HepG2 (cell line): Measurements from ENCODE around the gene CACNA1G. TPM values are rescaled to one million over a fixed set of nuclear protein-coding genes. Genes with fewer than 3 reads are reported as not detected.
A peak's percentile ranks its signal among the peaks of the same experiment; 100 is the strongest.

Experiments
- ARID4A ChIP-seq: sonication (generic); formaldehyde crosslinking; IDR thresholded peaks from 2 replicates; pipeline ENCODE4 v1.5.0; 2020; ENCODE audit warnings: mild to moderate bottlenecking, missing genetic modification reagents, borderline replicate concordance
- ATF1 ChIP-seq: IDR thresholded peaks from 2 replicates; pipeline ENCODE4 v1.6.1; 2016; ENCODE audit warnings: mild to moderate bottlenecking, control low read depth
- ATF6 ChIP-seq: sonication (generic); formaldehyde crosslinking; conservative IDR thresholded peaks from 2 replicates; pipeline ENCODE4 v1.4.0; 2020; ENCODE audit warnings: missing genetic modification reagents
- CENPT ChIP-seq: sonication (generic); formaldehyde crosslinking; IDR thresholded peaks from 2 replicates; pipeline ENCODE4 v1.8.0; 2022; ENCODE audit warnings: low read depth, mild to moderate bottlenecking, moderate library complexity, missing genetic modification reagents
- DPF2 ChIP-seq: sonication (generic); formaldehyde crosslinking; IDR thresholded peaks from 2 replicates; pipeline ENCODE4 v1.4.0; 2020; ENCODE audit warnings: mild to moderate bottlenecking, low read depth, missing genetic modification reagents, borderline replicate concordance
- MXI1 ChIP-seq: IDR thresholded peaks from 3 replicates; pipeline ENCODE4 v1.6.1; 2012; ENCODE audit warnings: low read depth, low read length, inconsistent platforms, borderline replicate concordance
- NCOR1 ChIP-seq: fragments of 200-600 bp; sonication (generic); IDR thresholded peaks from 2 replicates; pipeline ENCODE4 v1.7.0; 2017; ENCODE audit warnings: antibody characterized with exemption, low read length, borderline replicate concordance
- NFYB ChIP-seq: sonication (generic); formaldehyde crosslinking; IDR thresholded peaks from 2 replicates; pipeline ENCODE4 v1.4.0; 2020; ENCODE audit warnings: missing genetic modification reagents
- PPARG ChIP-seq: conservative IDR thresholded peaks from 2 replicates; pipeline ENCODE4 v1.6.1; 2016; ENCODE audit warnings: missing biosample characterization, missing genetic modification reagents
- RNF2 ChIP-seq: fragments of 450-650 bp; conservative IDR thresholded peaks from 2 replicates; pipeline ENCODE4 v1.6.1; 2016; ENCODE audit warnings: low read depth
- SMC3 ChIP-seq: IDR thresholded peaks from 2 replicates; pipeline ENCODE4 v1.6.1; 2011; ENCODE audit warnings: low read length, improper control_type of control experiment
- SP5 ChIP-seq: IDR thresholded peaks from 2 replicates; pipeline ENCODE4 v1.6.1; 2016; ENCODE audit warnings: low read depth, borderline replicate concordance
- YEATS2 ChIP-seq: sonication (generic); formaldehyde crosslinking; IDR thresholded peaks from 2 replicates; pipeline ENCODE4 v1.4.0; 2020; ENCODE audit warnings: missing genetic modification reagents, borderline replicate concordance
- ZBTB39 ChIP-seq: sonication (generic); formaldehyde crosslinking; IDR thresholded peaks from 2 replicates; pipeline ENCODE4 v1.5.0; 2020; ENCODE audit warnings: missing genetic modification reagents
- ZNF124 ChIP-seq: sonication (generic); formaldehyde crosslinking; IDR thresholded peaks from 2 replicates; pipeline ENCODE4 v1.4.0; 2020; ENCODE audit warnings: missing genetic modification reagents
- ZNF335 ChIP-seq: sonication (generic); formaldehyde crosslinking; IDR thresholded peaks from 2 replicates; pipeline ENCODE4 v1.4.0; 2020; ENCODE audit warnings: missing genetic modification reagents
- ZNF460 ChIP-seq: sonication (generic); formaldehyde crosslinking; IDR thresholded peaks from 2 replicates; pipeline ENCODE4 v1.5.1; 2020; ENCODE audit warnings: missing genetic modification reagents, mild to moderate bottlenecking, borderline replicate concordance
- ZNF746 ChIP-seq: sonication (generic); formaldehyde crosslinking; IDR thresholded peaks from 2 replicates; pipeline ENCODE4 v1.8.0; 2022; ENCODE audit warnings: mild to moderate bottlenecking, missing genetic modification reagents
- polyA plus RNA-seq, 8 experiments: library from polyadenylated mRNA; depleted of rRNA in 3 of 8; stranded (reverse) in 7 of 8; unstranded in 1 of 8; fragments of >200 nt; fragmentation: Illumina TruSeq in 4 of 8; extraction: Trizol in 4 of 8; gene quantifications; 2 replicates each; pipeline versions ENCODE4 v1.2.1 to v1.2.3, GENCODE V29; 2011 to 2016; ENCODE audit warnings: low read depth in 4 of 8, missing spikeins in 1 of 8, mixed read lengths in 1 of 8; ENCODE audit not compliant: insufficient read depth in 1 of 8
- total RNA-seq, 5 experiments: library from RNA; depleted of rRNA; stranded (reverse); fragments of >200 nt; fragmentation: Illumina TruSeq; extraction: Trizol; gene quantifications; 2 replicates each; pipeline ENCODE4 v1.2.3, GENCODE V29; 2016; ENCODE audit warnings: low read depth in 1 of 5
- TF ChIP-seq, protein P1 (sequence below): sonication (generic); formaldehyde crosslinking; IDR thresholded peaks from 2 replicates; pipeline ENCODE4 v1.9.0; 2022; ENCODE audit warnings: missing genetic modification reagents, mild to moderate bottlenecking, borderline replicate concordance

Gene CACNA1G
- total and polyA plus RNA-seq, 2 of the 13 experiments (the other 11 are each of a cell fraction or from before 2014, with no cell fraction given) = 0.02 TPM; not detected in 1

- TF ChIP-seq NFYB (no peak), SP5 (CRISPR knock-in tag) (peak; percentile 89), CENPT (CRISPR knock-in tag) (no peak), ARID4A (CRISPR knock-in tag) (peak; percentile 15; the same call in 1 of the 2 replicates), ATF6 (CRISPR knock-in tag) (no peak), SMC3 (0 out of 2 replicates have a peak, but pooled peaks have one; percentile 11), ZNF460 (CRISPR knock-in tag) (peak; percentile 5; the same call in 1 of the 2 replicates), RNF2 (0 out of 2 replicates have a peak, but pooled peaks have one; percentile 38), ZNF335 (CRISPR knock-in tag) (peak; percentile 48; the same call in 1 of the 2 replicates), ZNF746 (peak; percentile 70), YEATS2 (CRISPR knock-in tag) (peak; percentile 47; the same call in 1 of the 2 replicates), MXI1 (peak; percentile 41; the same call in 1 of the 3 replicates), ZNF124 (peak; percentile 25; the same call in 1 of the 2 replicates), PPARG (CRISPR knock-in tag) (peak; percentile 89), ATF1 (CRISPR knock-in tag) (no peak), ZBTB39 (no peak), NCOR1 (peak; percentile 51; the same call in 1 of the 2 replicates), DPF2 (CRISPR knock-in tag) (0 out of 2 replicates have a peak, but pooled peaks have one; percentile 26)
- TF ChIP-seq, protein P1, sequence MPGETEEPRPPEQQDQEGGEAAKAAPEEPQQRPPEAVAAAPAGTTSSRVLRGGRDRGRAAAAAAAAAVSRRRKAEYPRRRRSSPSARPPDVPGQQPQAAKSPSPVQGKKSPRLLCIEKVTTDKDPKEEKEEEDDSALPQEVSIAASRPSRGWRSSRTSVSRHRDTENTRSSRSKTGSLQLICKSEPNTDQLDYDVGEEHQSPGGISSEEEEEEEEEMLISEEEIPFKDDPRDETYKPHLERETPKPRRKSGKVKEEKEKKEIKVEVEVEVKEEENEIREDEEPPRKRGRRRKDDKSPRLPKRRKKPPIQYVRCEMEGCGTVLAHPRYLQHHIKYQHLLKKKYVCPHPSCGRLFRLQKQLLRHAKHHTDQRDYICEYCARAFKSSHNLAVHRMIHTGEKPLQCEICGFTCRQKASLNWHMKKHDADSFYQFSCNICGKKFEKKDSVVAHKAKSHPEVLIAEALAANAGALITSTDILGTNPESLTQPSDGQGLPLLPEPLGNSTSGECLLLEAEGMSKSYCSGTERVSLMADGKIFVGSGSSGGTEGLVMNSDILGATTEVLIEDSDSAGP = peak; percentile 24; the same call in 1 of the 2 replicates
These were observed 99.7 kb downstream of the CACNA1G start (continued) for GRCh38 chr17:50660042-50660886.
